Liver (tissue), 9 donors: ENCODE measurements around the gene NFIL3. TPM values are rescaled to one million over a fixed set of nuclear protein-coding genes. Genes with fewer than 3 reads are reported as not detected.

Source experiments
- DNase-seq: peaks from one replicate; pipeline ENCODE4 v3.0.0-alpha.2; 2017; ENCODE audit warnings: low spot score
- H3K27ac ChIP-seq, 2 donors: one replicate each; pipeline ENCODE4 v1.7.0; 2013; ENCODE audit warnings: inconsistent platforms in 2 of 2, low read length in 2 of 2, control low read depth in 1 of 2, low read depth in 1 of 2, mild to moderate bottlenecking in 1 of 2
- H3K27me3 ChIP-seq, 4 donors: one replicate each; pipeline versions ENCODE4 v1.6.1 to v1.7.0; 2013; ENCODE audit warnings: low read length in 3 of 4, inconsistent platforms in 1 of 4, mild to moderate bottlenecking in 1 of 4, moderate library complexity in 1 of 4; ENCODE audit not compliant: control insufficient read depth in 4 of 4, insufficient read depth in 4 of 4
- H3K36me3 ChIP-seq, 4 donors: one replicate each; pipeline versions ENCODE4 v1.6.1 to v1.7.0; 2013; ENCODE audit warnings: low read length in 3 of 4, mild to moderate bottlenecking in 3 of 4, low read depth in 1 of 4, moderate library complexity in 1 of 4; ENCODE audit not compliant: control insufficient read depth in 4 of 4, insufficient read depth in 3 of 4
- H3K4me1 ChIP-seq, 4 donors: one replicate each; pipeline versions ENCODE4 v1.6.1 to v1.7.0; 2013; ENCODE audit warnings: low read length in 3 of 4, mild to moderate bottlenecking in 3 of 4, moderate library complexity in 1 of 4; ENCODE audit not compliant: control insufficient read depth in 4 of 4, insufficient read depth in 4 of 4
- H3K4me3 ChIP-seq, 3 donors: one replicate each; pipeline versions ENCODE4 v1.6.1 to v1.7.0; 2013; ENCODE audit warnings: low read length in 3 of 3, control low read depth in 1 of 3, low read depth in 1 of 3, mild to moderate bottlenecking in 1 of 3
- H3K9ac ChIP-seq, 2 donors: one replicate each; pipeline ENCODE4 v1.7.0; 2013; ENCODE audit warnings: low read length in 2 of 2, mild to moderate bottlenecking in 2 of 2, moderate library complexity in 2 of 2, control low read depth in 1 of 2, low read depth in 1 of 2
- H3K9me3 ChIP-seq, 4 donors: one replicate each; pipeline versions ENCODE4 v1.6.1 to v1.7.0; 2013; ENCODE audit warnings: low read length in 3 of 4; ENCODE audit not compliant: control insufficient read depth in 4 of 4
- ATF3 ChIP-seq: IDR thresholded peaks from 2 replicates; pipeline ENCODE4 v1.6.1; 2016; ENCODE audit warnings: antibody characterized with exemption
- CTCF ChIP-seq: fragments of 150-350 bp; IDR thresholded peaks from 2 replicates; pipeline ENCODE4 v1.5.1; 2017; ENCODE audit warnings: improper control_type of control experiment, low read depth, low read length; ENCODE audit not compliant: missing input control
- EGR1 ChIP-seq, 2 donors: IDR thresholded peaks; 2 replicates each; pipeline ENCODE4 v1.6.1; 2016 to 2018; ENCODE audit warnings: antibody characterized with exemption in 2 of 2, low read depth in 2 of 2
- FOXA1 ChIP-seq: IDR thresholded peaks from 2 replicates; pipeline ENCODE4 v1.6.1; 2016; ENCODE audit warnings: antibody characterized with exemption
- FOXA2 ChIP-seq: IDR thresholded peaks from 2 replicates; pipeline ENCODE4 v1.6.1; 2016; ENCODE audit warnings: antibody characterized with exemption
- GABPA ChIP-seq, 2 donors: IDR thresholded peaks in 1 of 2; conservative IDR thresholded peaks in 1 of 2; 2 replicates each; pipeline ENCODE4 v1.6.1; 2016; ENCODE audit warnings: antibody characterized with exemption in 2 of 2, mild to moderate bottlenecking in 1 of 2, moderate library complexity in 1 of 2
- HNF4A ChIP-seq, 2 donors: conservative IDR thresholded peaks; 2 replicates each; pipeline ENCODE4 v1.6.1; 2016; ENCODE audit warnings: antibody characterized with exemption in 2 of 2, mild to moderate bottlenecking in 2 of 2
- HNF4G ChIP-seq: IDR thresholded peaks from 2 replicates; pipeline ENCODE4 v1.6.1; 2016; ENCODE audit warnings: antibody characterized with exemption
- JUND ChIP-seq, 2 donors: IDR thresholded peaks; 2 replicates each; pipeline ENCODE4 v1.6.1; 2016; ENCODE audit warnings: antibody characterized with exemption in 2 of 2
- MAX ChIP-seq: IDR thresholded peaks from 2 replicates; pipeline ENCODE4 v1.6.1; 2016; ENCODE audit warnings: antibody characterized with exemption
- RAD21 ChIP-seq, 2 donors: IDR thresholded peaks; 2 replicates each; pipeline ENCODE4 v1.6.1; 2016; ENCODE audit warnings: antibody characterized with exemption in 2 of 2, mild to moderate bottlenecking in 2 of 2
- REST ChIP-seq: IDR thresholded peaks from 2 replicates; pipeline ENCODE4 v1.6.1; 2016; ENCODE audit warnings: antibody characterized with exemption, mild to moderate bottlenecking
- TAF1 ChIP-seq: conservative IDR thresholded peaks from 2 replicates; pipeline ENCODE4 v1.6.1; 2016; ENCODE audit warnings: antibody characterized with exemption, mild to moderate bottlenecking
- YY1 ChIP-seq: IDR thresholded peaks from 2 replicates; pipeline ENCODE4 v1.6.1; 2016; ENCODE audit warnings: antibody characterized with exemption, mild to moderate bottlenecking
- WGBS: extraction: QIAGEN DNeasy Blood & Tissue Kit; methylation state at CpG from one replicate; pipeline ENCODE4 v1.1.7; 2013; 5-methylcytosine and 5-hydroxymethylcytosine counted together
- polyA plus RNA-seq, 2 donors: library from polyadenylated mRNA; stranded (reverse) in 1 of 2; unstranded in 1 of 2; fragments of 200-250 nt in 1 of 2; fragments of >200 nt in 1 of 2; fragmentation: Nextera tagmentation in 1 of 2; extraction: Ambion mirVana in 1 of 2; gene quantifications; one replicate each; pipeline versions ENCODE4 v1.2.1 to v1.2.3, GENCODE V29; 2013 to 2015
- total RNA-seq, 2 donors: library from RNA; depleted of rRNA; stranded (reverse); fragments of >200 nt; gene quantifications; one replicate each; pipeline ENCODE4 v1.2.3, GENCODE V29; 2014
- donor health status: healthy.
- donor health status: healthy.
- donor health status: healthy.
- donor health status: healthy.
- donor health status: healthy.

The NFIL3 gene
- total and polyA plus RNA-seq, 4 donors, result 6.6 to 20.2 (median 8.5) TPM

- TF ChIP-seq YY1 (no peak), CTCF (no peak), FOXA1 (no peak), HNF4G (no peak), EGR1 (IDR thresholded peaks at IDR 0.05; ENCODE audit: low read depth in 2 of 2) (no peak), HNF4A (conservative IDR thresholded peaks at IDR 0.05) (no peak), JUND (IDR thresholded peaks at IDR 0.05) (no peak), FOXA2 (no peak)
- Histone ChIP-seq H3K9me3 (no peaks in the 10 kb centered on the region), H3K9ac (no peak overlapping the region), H3K27me3 (no peaks in the 10 kb centered on the region), H3K27ac (no peak overlapping the region), H3K36me3 (no peaks in the 10 kb centered on the region), H3K4me3 (no peak overlapping the region), H3K4me1 (peaks cover 0 to 2% (median 0%) of the 10 kb centered on the region in 4 donors)
- DNase-seq, result no peak
Measured at GRCh38 chr9:91383577-91383976, 40.1 kb downstream of the NFIL3 start.

- Histone ChIP-seq H3K27me3 (no peaks in the 10 kb centered on the region), H3K9me3 (no peaks in the 10 kb centered on the region), H3K9ac (no peak overlapping the region), H3K4me3 (no peak overlapping the region), H3K36me3 (no peaks in the 10 kb centered on the region), H3K27ac (no peak overlapping the region), H3K4me1 (peaks cover 0 to 4% (median 0%) of the 10 kb centered on the region in 4 donors)
- DNase-seq, result no peak
- WGBS, result 94% methylated on average over 4 of the region's 4 CpGs
- TF ChIP-seq TAF1 (no peak), REST (no peak), RAD21 (IDR thresholded peaks at IDR 0.05) (no peak), MAX (no peak), CTCF (no peak), FOXA1 (no peak), JUND (IDR thresholded peaks at IDR 0.05) (no peak), GABPA (IDR thresholded peaks at IDR 0.05 in 1 of 2, conservative IDR thresholded peaks at IDR 0.05 in 1 of 2) (no peak), YY1 (no peak), ATF3 (no peak)
Measured at GRCh38 chr9:91382298-91382697, 41.3 kb downstream of the NFIL3 start.
